ENCODE measurements around the gene RASAL2.
A peak's percentile ranks its signal among the peaks of the same experiment; 100 is the strongest.
"Not testable (repeated sequence)": the region's sequence is repeated elsewhere in the genome, so short reads cannot be mapped to it uniquely, and the experiment has no call there.

RASAL2 gene

DNA sequence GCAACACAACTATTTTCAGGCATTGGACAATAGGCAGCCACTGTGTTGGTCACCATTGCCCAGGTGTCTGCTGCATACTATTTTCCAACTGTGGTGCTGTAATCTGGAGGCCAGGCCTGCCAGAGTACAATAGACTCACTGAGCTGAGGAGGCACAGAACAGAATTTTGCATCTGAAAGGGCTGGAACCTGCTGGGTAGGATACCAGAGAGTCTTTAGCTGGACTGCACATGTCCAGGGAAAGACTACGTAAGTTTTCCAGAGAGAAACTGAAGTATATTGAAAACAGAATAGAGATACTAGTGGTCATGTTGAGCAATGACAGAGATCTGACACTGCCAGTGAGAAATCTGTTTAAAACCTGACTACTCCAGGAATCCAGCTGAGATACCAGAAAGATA is 200.8 kb downstream of the RASAL2 start:
- in situ Hi-C loops (cut with HindIII; ENCODE audit: low pct_ligation_motif_present, low pct_unique_long_range_greater_than_20kb, low sequenced_read_pairs), result no loop called here
- no peak for DNase-seq

- in situ Hi-C loops (cut with HindIII; ENCODE audit: low pct_ligation_motif_present, low pct_unique_long_range_greater_than_20kb, low sequenced_read_pairs), result no loop called here
- DNase-seq, result no peak
Observed at GRCh38 chr1:178300352-178300699, 206.4 kb downstream of the RASAL2 start.

- DNase-seq, result no peak
- in situ Hi-C loops (cut with HindIII; ENCODE audit: low pct_ligation_motif_present, low pct_unique_long_range_greater_than_20kb, low sequenced_read_pairs), result no loop called here
Observed at GRCh38 chr1:178301141-178301540, 207.2 kb downstream of the RASAL2 start.

DNA sequence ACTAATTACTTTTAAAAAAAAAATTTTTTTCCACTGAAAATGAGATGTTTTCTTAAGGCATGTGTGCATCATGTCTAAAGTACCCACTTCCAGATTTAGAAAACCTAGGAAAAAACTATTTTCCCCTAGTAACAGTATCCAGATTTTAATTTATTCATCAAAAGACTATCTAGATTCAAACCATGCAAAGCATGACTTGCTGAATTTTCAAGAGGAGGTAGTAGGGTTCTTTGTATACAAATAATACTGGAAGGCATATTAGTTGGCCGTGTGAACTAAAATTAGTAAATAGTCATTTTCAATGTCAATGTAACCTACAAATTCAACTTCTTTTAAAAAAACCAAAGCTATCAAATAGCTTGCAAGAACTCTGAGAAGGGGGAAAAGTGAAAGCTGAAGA is 213.4 kb downstream of the RASAL2 start:
- DNase-seq, result no peak
- in situ Hi-C loops (cut with HindIII; ENCODE audit: low pct_ligation_motif_present, low pct_unique_long_range_greater_than_20kb, low sequenced_read_pairs), result no loop called here

GRCh38 chr1:178308438-178308837 is 214.5 kb downstream of the RASAL2 start:
- no peak for DNase-seq
- in situ Hi-C loops (cut with HindIII; ENCODE audit: low pct_ligation_motif_present, low pct_unique_long_range_greater_than_20kb, low sequenced_read_pairs), result no loop called here

- in situ Hi-C loops (cut with HindIII; ENCODE audit: low pct_ligation_motif_present, low pct_unique_long_range_greater_than_20kb, low sequenced_read_pairs), result no loop called here
- peak; percentile 84 for DNase-seq
Observed at GRCh38 chr1:178310685-178311105, 216.8 kb downstream of the RASAL2 start.

DNA sequence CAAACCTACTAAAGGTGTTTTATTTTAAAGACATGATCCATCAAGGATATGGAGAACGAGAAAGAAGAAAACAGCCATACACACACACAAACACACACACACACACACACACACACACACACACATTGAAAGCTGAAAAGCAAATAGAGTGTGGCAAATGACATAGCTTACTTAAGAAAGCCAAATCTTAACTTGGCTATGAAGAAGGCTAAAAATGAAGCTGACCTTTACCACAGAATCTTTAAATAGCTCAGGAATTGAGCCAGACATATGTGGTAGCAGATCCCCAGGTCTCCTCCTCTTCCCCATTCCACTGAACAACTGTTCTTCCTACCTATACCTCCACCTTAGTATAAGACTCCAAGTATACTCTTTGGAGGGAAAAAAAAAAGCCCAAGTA is 217.3 kb downstream of the RASAL2 start:
- DNase-seq, result no peak
- in situ Hi-C loops (cut with HindIII; ENCODE audit: low pct_ligation_motif_present, low pct_unique_long_range_greater_than_20kb, low sequenced_read_pairs), result no loop called here

GRCh38 chr1:178320280-178320982 is 226.5 kb downstream of the RASAL2 start:
- in situ Hi-C loops (cut with HindIII; ENCODE audit: low pct_ligation_motif_present, low pct_unique_long_range_greater_than_20kb, low sequenced_read_pairs); DNase-seq: not testable (repeated sequence)

DNA sequence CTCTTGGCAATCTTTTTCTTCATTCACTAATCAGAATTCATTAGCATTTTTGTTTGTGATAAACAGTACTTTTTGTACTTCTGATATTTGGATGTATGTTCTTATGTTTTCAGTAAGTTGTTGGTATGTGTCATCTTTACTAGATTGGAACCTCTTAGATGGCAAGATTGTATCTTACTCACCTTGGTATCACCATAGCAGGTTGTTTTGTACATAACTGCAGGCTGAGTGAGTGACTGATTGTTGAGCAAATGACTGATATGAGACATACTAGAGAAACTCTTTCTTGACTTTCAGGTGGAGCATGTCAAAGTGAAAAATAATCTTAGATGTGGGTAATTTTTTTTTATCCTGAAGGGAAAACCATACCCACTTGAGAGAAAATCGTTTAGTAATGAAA is 229.2 kb downstream of the RASAL2 start:
- no peak for DNase-seq
- in situ Hi-C loops (cut with HindIII; ENCODE audit: low pct_ligation_motif_present, low pct_unique_long_range_greater_than_20kb, low sequenced_read_pairs), result no loop called here

DNA sequence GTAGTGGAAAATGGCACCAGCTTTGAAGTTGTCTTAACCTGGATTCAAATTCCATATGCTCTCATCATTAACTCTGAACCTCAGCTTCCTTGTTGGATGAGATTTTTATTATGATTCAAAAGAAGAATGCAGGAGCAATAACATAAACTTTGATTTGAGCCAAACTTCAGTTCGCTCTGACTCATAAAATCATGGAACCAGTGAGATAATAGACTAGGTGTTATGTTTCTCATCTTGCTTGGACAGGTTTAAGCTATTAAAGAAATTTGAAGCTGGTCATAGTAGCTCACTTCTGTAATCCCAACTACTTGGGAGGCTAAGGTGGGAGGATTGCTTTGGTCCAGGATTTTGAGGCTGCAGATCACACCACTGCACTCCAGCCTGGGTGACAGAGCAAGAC is 230.1 kb downstream of the RASAL2 start:
- DNase-seq, result no peak
- in situ Hi-C loops (cut with HindIII; ENCODE audit: low pct_ligation_motif_present, low pct_unique_long_range_greater_than_20kb, low sequenced_read_pairs), result no loop called here

GRCh38 chr1:178328728-178329127 is 234.8 kb downstream of the RASAL2 start:
- DNase-seq, result no peak

GRCh38 chr1:178330153-178330552 is 236.2 kb downstream of the RASAL2 start:
- DNase-seq, result no peak

More at GRCh38 chr1:178328728-178329127, 234.8 kb downstream of the RASAL2 start:
- in situ Hi-C loops (cut with HindIII; ENCODE audit: low pct_ligation_motif_present, low pct_unique_long_range_greater_than_20kb, low sequenced_read_pairs), result no loop called here

DNA sequence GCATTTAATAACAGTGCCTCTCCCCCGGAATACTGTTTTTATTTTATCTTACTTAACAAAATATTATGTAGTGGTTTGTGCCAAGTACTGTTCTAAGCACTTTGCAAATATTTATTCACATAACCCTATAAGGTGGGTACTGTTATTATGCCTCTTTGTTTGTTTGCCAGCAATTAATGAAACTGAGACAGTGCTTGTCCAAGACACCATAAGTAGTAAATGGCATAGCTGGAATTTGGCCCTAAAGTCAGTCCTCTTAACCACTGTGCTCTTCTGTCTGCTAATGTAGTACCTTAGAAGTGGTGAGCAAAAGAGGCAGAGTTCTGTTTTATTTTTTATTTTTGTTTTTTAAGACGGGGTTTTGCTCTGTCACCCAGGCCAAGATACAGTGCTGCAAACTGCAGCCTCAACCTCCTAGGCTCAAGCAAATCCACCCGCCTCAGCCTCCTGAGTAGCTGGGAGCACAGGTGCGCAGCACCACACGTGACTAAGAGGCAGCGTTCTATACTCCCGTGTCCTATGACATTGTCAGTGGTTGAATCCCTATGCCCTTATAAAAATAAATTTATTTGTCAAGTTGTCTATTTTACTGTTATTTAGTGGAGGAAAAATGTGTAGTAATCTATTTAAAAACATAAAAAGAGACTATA is 237.1 kb downstream of the RASAL2 start:
- in situ Hi-C loops (cut with HindIII; ENCODE audit: low pct_ligation_motif_present, low pct_unique_long_range_greater_than_20kb, low sequenced_read_pairs), result no loop called here
- no peak for DNase-seq

More at GRCh38 chr1:178330153-178330552, 236.2 kb downstream of the RASAL2 start:
- in situ Hi-C loops (cut with HindIII; ENCODE audit: low pct_ligation_motif_present, low pct_unique_long_range_greater_than_20kb, low sequenced_read_pairs), result no loop called here

- DNase-seq, result no peak
- in situ Hi-C loops (cut with HindIII; ENCODE audit: low pct_ligation_motif_present, low pct_unique_long_range_greater_than_20kb, low sequenced_read_pairs), result no loop called here
Observed at GRCh38 chr1:178335426-178335825, 241.5 kb downstream of the RASAL2 start.

GRCh38 chr1:178337091-178337706 is 243.3 kb downstream of the RASAL2 start:
- no peak for DNase-seq
- in situ Hi-C loops (cut with HindIII; ENCODE audit: low pct_ligation_motif_present, low pct_unique_long_range_greater_than_20kb, low sequenced_read_pairs), result no loop called here

DNA sequence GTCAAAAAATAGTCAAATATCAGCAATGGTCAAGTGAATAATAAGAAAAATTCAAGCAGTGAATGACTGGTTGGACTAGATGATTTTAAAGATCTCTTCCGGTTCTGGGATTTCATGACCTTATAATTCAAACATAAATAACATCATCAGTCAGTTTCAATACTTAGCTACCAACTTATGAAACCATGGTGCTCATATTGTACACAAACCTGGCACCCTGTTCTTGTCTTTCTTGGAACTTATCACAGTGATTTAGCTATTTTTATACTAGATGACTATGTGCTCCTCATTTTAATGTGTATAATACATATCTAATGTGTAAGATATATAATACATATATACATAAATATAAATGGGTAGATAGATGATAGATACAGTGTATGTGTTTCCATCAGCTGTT is 245.9 kb downstream of the RASAL2 start:
- DNase-seq, result no peak
- in situ Hi-C loops (cut with HindIII; ENCODE audit: low pct_ligation_motif_present, low pct_unique_long_range_greater_than_20kb, low sequenced_read_pairs), result no loop called here

DNA sequence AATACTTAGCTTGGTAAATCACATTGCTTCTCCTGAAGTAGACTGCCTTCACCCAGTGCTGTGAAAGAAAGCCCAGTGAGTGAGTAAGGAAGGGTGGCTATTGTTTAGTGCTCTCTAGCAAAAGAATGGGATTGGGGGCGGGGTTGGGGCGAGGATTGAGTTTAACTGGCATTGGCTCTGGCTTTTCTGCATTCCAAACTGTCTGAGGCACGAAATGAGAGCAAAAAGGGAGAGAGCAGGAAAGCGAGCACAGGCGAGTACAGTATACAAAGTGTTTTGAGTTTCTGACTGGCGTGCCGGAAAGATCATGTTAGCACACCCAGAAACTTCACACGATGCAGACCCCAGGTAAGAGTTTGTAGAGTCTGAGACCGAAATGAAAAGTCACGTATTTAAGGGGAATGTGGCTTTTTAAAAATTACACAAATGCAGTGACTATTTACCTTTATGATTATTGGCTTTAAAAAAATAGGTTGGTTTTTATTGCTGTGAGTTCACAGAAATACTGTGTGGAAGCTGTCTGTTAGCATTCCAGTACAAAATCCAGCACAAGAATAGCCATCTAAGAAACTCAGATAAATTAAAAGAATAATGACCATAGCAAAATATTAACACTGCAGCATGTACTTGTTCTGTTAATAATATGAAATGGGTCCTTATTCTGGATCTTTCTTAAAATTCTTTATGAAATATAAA is 247.5 kb downstream of the RASAL2 start:
- in situ Hi-C loops (cut with HindIII; ENCODE audit: low pct_ligation_motif_present, low pct_unique_long_range_greater_than_20kb, low sequenced_read_pairs), result no loop called here

GRCh38 chr1:178342745-178343144 is 248.8 kb downstream of the RASAL2 start:
- in situ Hi-C loops (cut with HindIII; ENCODE audit: low pct_ligation_motif_present, low pct_unique_long_range_greater_than_20kb, low sequenced_read_pairs), result no loop called here
- DNase-seq, result no peak

More for the DNA sequence above, 247.5 kb downstream of the RASAL2 start:
- DNase-seq, result peak; percentile 94

- DNase-seq, result peak; percentile 61
- in situ Hi-C loops (cut with HindIII; ENCODE audit: low pct_ligation_motif_present, low pct_unique_long_range_greater_than_20kb, low sequenced_read_pairs), result no loop called here
Observed at GRCh38 chr1:178344513-178345091, 250.7 kb downstream of the RASAL2 start.

Measured in ACHN (cell line).